Measurements from ENCODE around the gene KIAA1328. TPM values are rescaled to one million over a fixed set of nuclear protein-coding genes. Genes with fewer than 3 reads are reported as not detected.

Gene KIAA1328
- total and polyA plus RNA-seq, 9 of the 15 experiments (the other 6 are each of a cell fraction or from before 2014, with no cell fraction given): 4.0 to 8.6 (median 7.4) TPM

DNA sequence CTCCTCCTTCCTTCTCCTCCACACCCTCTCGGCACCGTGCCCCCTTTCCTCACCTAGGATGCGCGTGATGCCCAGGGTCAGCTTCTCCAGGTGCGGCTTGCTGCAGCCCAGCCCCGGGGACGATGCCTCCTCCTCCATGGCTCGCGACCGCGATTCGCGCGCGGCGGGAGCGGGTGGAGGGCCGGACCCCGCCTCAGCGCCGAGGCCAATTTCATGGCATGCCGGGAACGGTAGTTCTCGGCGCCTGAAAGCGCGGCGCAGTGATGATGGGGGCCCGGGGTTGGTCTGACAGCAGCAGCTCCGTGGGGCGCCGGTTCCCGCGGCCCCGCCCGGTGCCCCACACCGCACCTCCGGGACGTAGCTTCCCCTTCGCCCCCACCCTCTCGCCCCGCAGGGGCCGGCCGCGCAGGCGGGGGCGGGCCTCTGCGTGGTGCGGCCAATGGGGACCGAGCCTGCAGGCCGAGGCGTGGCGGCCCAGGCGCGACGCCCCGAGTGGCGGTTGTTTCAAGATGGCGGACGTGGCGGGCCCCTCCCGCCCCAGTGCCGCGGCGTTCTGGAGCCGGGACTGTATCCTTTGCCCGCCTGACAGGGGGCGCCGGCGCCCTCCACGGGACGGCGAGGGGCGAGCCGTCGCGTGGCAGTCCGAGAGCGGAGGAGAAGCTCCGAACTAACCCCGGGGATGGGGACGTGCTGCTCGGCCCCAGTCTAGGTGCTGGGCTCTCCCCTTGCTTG is at the start of gene KIAA1328, which contains the start of gene TPGS2 (continued):
- TF ChIP-seq CHCHD3 (CRISPR knock-in tag; IDR thresholded peaks at IDR 0.05) (0 out of 2 replicates have a peak, but pooled peaks have one; percentile 73), ZFP30 (CRISPR knock-in tag; IDR thresholded peaks at IDR 0.05; ENCODE audit: borderline replicate concordance) (no peak), ZNF224 (CRISPR knock-in tag; IDR thresholded peaks at IDR 0.05) (no peak), PRMT5 (CRISPR knock-in tag; IDR thresholded peaks at IDR 0.05) (no peak), CREBBP (IDR thresholded peaks at IDR 0.05; ENCODE audit: low read depth, low read length) (no peak), SOX6 (IDR thresholded peaks at IDR 0.05) (0 out of 2 replicates have a peak, but pooled peaks have one; percentile 55), ZNF347 (CRISPR knock-in tag; IDR thresholded peaks at IDR 0.05; ENCODE audit: low read depth) (no peak), TAF15 (IDR thresholded peaks at IDR 0.05; ENCODE audit: low read depth, low read length) (no peak), CBFB (CRISPR knock-in tag; IDR thresholded peaks at IDR 0.05) (no peak), TCF3 (CRISPR knock-in tag; IDR thresholded peaks at IDR 0.05) (no peak), E2F1 (CRISPR knock-in tag; IDR thresholded peaks at IDR 0.05) (peak; percentile 51; the same call in 1 of the 2 replicates), SMAD2 (IDR thresholded peaks at IDR 0.05; ENCODE audit: low read depth, low read length) (no peak), ZNF184 (CRISPR knock-in tag; IDR thresholded peaks at IDR 0.05) (no peak), RFX5 (IDR thresholded peaks at IDR 0.05; ENCODE audit: low read depth, low read length) (no peak), NFE2L1 (tag; IDR thresholded peaks at IDR 0.05; ENCODE audit: borderline replicate concordance, low read depth) (no peak), ATF7 (IDR thresholded peaks at IDR 0.05) (peak; percentile 74; the same call in 1 of the 2 replicates), NELFE (IDR thresholded peaks at IDR 0.05; ENCODE audit: insufficient read depth, insufficient read length) (no peak), GTF2F1 (IDR thresholded peaks at IDR 0.05; ENCODE audit: low read depth, low read length) (0 out of 2 replicates have a peak, but pooled peaks have one; percentile 44)
- TF ChIP-seq, protein P1, sequence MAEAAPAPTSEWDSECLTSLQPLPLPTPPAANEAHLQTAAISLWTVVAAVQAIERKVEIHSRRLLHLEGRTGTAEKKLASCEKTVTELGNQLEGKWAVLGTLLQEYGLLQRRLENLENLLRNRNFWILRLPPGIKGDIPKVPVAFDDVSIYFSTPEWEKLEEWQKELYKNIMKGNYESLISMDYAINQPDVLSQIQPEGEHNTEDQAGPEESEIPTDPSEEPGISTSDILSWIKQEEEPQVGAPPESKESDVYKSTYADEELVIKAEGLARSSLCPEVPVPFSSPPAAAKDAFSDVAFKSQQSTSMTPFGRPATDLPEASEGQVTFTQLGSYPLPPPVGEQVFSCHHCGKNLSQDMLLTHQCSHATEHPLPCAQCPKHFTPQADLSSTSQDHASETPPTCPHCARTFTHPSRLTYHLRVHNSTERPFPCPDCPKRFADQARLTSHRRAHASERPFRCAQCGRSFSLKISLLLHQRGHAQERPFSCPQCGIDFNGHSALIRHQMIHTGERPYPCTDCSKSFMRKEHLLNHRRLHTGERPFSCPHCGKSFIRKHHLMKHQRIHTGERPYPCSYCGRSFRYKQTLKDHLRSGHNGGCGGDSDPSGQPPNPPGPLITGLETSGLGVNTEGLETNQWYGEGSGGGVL (CRISPR knock-in tag; IDR thresholded peaks at IDR 0.05): no peak
- TF ChIP-seq, protein P2, sequence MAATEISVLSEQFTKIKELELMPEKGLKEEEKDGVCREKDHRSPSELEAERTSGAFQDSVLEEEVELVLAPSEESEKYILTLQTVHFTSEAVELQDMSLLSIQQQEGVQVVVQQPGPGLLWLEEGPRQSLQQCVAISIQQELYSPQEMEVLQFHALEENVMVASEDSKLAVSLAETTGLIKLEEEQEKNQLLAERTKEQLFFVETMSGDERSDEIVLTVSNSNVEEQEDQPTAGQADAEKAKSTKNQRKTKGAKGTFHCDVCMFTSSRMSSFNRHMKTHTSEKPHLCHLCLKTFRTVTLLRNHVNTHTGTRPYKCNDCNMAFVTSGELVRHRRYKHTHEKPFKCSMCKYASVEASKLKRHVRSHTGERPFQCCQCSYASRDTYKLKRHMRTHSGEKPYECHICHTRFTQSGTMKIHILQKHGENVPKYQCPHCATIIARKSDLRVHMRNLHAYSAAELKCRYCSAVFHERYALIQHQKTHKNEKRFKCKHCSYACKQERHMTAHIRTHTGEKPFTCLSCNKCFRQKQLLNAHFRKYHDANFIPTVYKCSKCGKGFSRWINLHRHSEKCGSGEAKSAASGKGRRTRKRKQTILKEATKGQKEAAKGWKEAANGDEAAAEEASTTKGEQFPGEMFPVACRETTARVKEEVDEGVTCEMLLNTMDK (IDR thresholded peaks at IDR 0.05; ENCODE audit: borderline replicate concordance, insufficient read depth, low read depth, low read length, poor library complexity, severe bottlenecking): peak; percentile 86
- TF ChIP-seq, protein P3, sequence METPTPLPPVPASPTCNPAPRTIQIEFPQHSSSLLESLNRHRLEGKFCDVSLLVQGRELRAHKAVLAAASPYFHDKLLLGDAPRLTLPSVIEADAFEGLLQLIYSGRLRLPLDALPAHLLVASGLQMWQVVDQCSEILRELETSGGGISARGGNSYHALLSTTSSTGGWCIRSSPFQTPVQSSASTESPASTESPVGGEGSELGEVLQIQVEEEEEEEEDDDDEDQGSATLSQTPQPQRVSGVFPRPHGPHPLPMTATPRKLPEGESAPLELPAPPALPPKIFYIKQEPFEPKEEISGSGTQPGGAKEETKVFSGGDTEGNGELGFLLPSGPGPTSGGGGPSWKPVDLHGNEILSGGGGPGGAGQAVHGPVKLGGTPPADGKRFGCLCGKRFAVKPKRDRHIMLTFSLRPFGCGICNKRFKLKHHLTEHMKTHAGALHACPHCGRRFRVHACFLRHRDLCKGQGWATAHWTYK (CRISPR knock-in tag; IDR thresholded peaks at IDR 0.05): peak; percentile 52; the same call in 1 of the 2 replicates

All from K562 (cell line).